Activated T-cell treated with anti-CD3 and anti-CD28 coated beads, Interleukin-2, amount 50 U/mL, for 72 hours (primary cell): Measurements from ENCODE around the gene MAP1LC3B. TPM values are rescaled to one million over a fixed set of nuclear protein-coding genes. Genes with fewer than 3 reads are reported as not detected.

Experiments used
- ATAC-seq, 2 donors: fragments of 150-1000 bp; cut with Tn5 transposase; replicated peaks in 1 of 2; 2 replicates each; pipeline ENCODE4 v1.10.0; 2021; ENCODE audit warnings: moderate library complexity in 2 of 2, mild to moderate bottlenecking in 1 of 2
- DNase-seq, 2 donors: peaks; one replicate each; pipeline ENCODE4 v3.0.0; 2021 to 2022; ENCODE audit warnings: mixed read lengths in 1 of 2
- H3K27ac Mint-ChIP-seq: one replicate; pipeline ENCODE4 v1.8.0; 2022; ENCODE audit warnings: mild to moderate bottlenecking, moderate library complexity, mixed read lengths
- H3K27me3 Mint-ChIP-seq: one replicate; pipeline ENCODE4 v1.8.0; 2022; ENCODE audit warnings: low read depth, mixed read lengths
- H3K36me3 Mint-ChIP-seq, 2 donors: one replicate each; pipeline ENCODE4 v1.8.0; 2022; ENCODE audit warnings: mixed read lengths in 2 of 2, mild to moderate bottlenecking in 1 of 2; ENCODE audit not compliant: insufficient read depth in 2 of 2
- H3K4me1 Mint-ChIP-seq: one replicate; pipeline ENCODE4 v1.8.0; 2022; ENCODE audit warnings: low read depth, mixed read lengths
- H3K4me3 Mint-ChIP-seq, 2 donors: one replicate each; pipeline ENCODE4 v1.8.0; 2022; ENCODE audit warnings: mild to moderate bottlenecking in 2 of 2, mixed read lengths in 2 of 2, moderate library complexity in 2 of 2
- H3K9me3 Mint-ChIP-seq, 2 donors: one replicate each; pipeline ENCODE4 v1.8.0; 2022; ENCODE audit warnings: mixed read lengths in 2 of 2
- total RNA-seq, 2 donors: library from RNA; stranded (reverse); gene quantifications; one replicate each; pipeline ENCODE4 v1.2.3, GENCODE V29; 2022

MAP1LC3B gene
- 100 to 1,000 TPM; 116 to 146 TPM for total RNA-seq

GRCh38 chr16:87391950-87392820 lies at the start of gene MAP1LC3B:
Gene MAP1LC3B (plus strand): TSS chr16:87392336. CDS start chr16:87392428, 92 bp downstream.
- peaks cover 11 to 18% of the 10 kb centered on the region in 2 donors for H3K36me3 Mint-ChIP-seq
- peak; percentile 97 to 100 for DNase-seq
- peaks cover 68% of the 10 kb centered on the region for H3K4me1 Mint-ChIP-seq

GRCh38 chr16:87342504-87342903 lies 49.6 kb upstream of the MAP1LC3B start:
- DNase-seq = no peak
- no peak overlapping the region for H3K27ac Mint-ChIP-seq
- ATAC-seq = no peak

More at GRCh38 chr16:87391950-87392820, at the start of gene MAP1LC3B:
- Mint-ChIP-seq H3K4me3 (peak within 1 kb of the TSS; percentile 93 to 98), H3K9me3 (peaks cover 0 to 1% of the 10 kb centered on the region in 2 donors), H3K27ac (peak within 1 kb of the TSS; percentile 98), H3K27me3 (no peaks in the 10 kb centered on the region)
- peak; percentile 72 to 76 for ATAC-seq

DNA sequence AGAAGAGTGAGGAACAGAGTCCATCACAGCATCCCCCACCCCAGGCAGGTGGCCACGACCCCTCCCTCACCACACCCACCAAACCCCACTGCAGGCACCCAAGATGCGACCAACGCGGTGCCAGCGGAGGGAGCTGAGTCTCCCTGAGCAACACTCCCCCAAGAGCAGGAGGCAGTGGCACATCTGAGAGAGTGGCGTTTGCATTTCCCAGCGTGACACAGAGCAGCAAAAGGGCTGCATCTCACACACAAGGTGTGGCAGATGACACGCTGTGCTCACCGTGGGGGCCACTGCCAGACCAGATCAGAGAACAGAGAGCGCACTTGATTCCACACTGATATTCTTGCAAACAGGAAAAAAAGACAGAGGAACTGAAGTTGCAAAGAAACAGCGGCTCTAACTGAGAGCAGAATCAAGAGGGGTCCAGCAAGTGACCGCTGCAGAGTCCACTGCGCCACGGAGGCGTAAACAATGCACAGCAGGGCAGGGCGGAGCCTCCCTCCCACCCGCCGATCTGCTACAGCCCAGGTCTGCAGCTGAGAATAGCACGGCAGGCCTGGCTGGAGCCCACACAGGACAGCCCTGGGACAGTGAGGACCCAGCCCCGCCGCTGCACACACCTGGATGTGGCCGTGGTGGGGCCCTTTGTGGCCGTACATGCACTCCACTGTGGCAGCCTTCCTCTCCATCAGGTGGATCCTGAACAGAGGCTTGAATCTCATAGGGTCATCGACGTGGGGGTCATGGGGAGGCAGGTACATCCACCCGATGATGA lies 49.0 kb upstream of the MAP1LC3B start:
- Mint-ChIP-seq H3K27ac (peak overlapping the region; percentile 49), H3K9me3 (no peaks in the 10 kb centered on the region), H3K36me3 (peaks cover 3 to 21% of the 10 kb centered on the region in 2 donors), H3K4me3 (no peak overlapping the region), H3K4me1 (peaks cover 17% of the 10 kb centered on the region), H3K27me3 (no peaks in the 10 kb centered on the region)
- ATAC-seq = no peak
- DNase-seq = no peak

More at GRCh38 chr16:87342504-87342903, 49.6 kb upstream of the MAP1LC3B start:
- Mint-ChIP-seq H3K4me3 (no peak overlapping the region), H3K4me1 (peaks cover 17% of the 10 kb centered on the region), H3K9me3 (no peaks in the 10 kb centered on the region), H3K27me3 (no peaks in the 10 kb centered on the region), H3K36me3 (peaks cover 3 to 21% of the 10 kb centered on the region in 2 donors)

DNA sequence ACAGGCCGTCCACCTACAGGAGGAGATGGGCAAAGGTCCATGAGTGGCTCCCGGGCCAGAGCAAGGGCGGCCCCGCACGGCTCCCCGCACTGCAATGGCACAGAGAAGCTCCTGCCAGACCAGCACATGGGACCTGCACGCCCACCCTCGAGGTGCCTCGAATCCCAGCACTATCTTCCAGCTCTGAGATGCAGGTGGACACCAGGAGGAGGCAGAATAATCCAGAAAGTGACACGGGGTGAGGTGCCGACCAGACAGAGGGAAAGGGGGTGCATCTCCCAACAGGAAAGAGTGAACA lies 48.4 kb upstream of the MAP1LC3B start:
- ATAC-seq (no peak), DNase-seq (no peak)
- H3K4me1 Mint-ChIP-seq = peaks cover 16% of the 10 kb centered on the region
- no peaks in the 10 kb centered on the region for H3K27me3 Mint-ChIP-seq
- H3K27ac Mint-ChIP-seq = peak overlapping the region; percentile 49
- no peaks in the 10 kb centered on the region for H3K9me3 Mint-ChIP-seq
- H3K4me3 Mint-ChIP-seq = peak overlapping the region in 1 of 2 donors; percentile 56
- peaks cover 3 to 21% of the 10 kb centered on the region in 2 donors for H3K36me3 Mint-ChIP-seq

- no peak overlapping the region for H3K27ac Mint-ChIP-seq
- H3K4me3 Mint-ChIP-seq = peak overlapping the region in 1 of 2 donors; percentile 65
- DNase-seq (no peak), ATAC-seq (no peak)
- H3K4me1 Mint-ChIP-seq = peaks cover 12% of the 10 kb centered on the region
- peaks cover 0 to 14% of the 10 kb centered on the region in 2 donors for H3K36me3 Mint-ChIP-seq
- H3K27me3 Mint-ChIP-seq = no peaks in the 10 kb centered on the region
- no peaks in the 10 kb centered on the region for H3K9me3 Mint-ChIP-seq
These were observed 47.8 kb upstream of the MAP1LC3B start for GRCh38 chr16:87344165-87344930.

GRCh38 chr16:87344931-87345631 lies 47.1 kb upstream of the MAP1LC3B start:
- H3K36me3 Mint-ChIP-seq = peaks cover 0 to 12% of the 10 kb centered on the region in 2 donors
- H3K9me3 Mint-ChIP-seq = no peaks in the 10 kb centered on the region
- H3K27ac Mint-ChIP-seq = peak overlapping the region; percentile 78
- peaks cover 12% of the 10 kb centered on the region for H3K4me1 Mint-ChIP-seq
- DNase-seq (peak; percentile 40 to 44), ATAC-seq (peak; percentile 68 to 82)
- H3K27me3 Mint-ChIP-seq = no peaks in the 10 kb centered on the region
- H3K4me3 Mint-ChIP-seq = peak overlapping the region; percentile 55 to 72

DNA sequence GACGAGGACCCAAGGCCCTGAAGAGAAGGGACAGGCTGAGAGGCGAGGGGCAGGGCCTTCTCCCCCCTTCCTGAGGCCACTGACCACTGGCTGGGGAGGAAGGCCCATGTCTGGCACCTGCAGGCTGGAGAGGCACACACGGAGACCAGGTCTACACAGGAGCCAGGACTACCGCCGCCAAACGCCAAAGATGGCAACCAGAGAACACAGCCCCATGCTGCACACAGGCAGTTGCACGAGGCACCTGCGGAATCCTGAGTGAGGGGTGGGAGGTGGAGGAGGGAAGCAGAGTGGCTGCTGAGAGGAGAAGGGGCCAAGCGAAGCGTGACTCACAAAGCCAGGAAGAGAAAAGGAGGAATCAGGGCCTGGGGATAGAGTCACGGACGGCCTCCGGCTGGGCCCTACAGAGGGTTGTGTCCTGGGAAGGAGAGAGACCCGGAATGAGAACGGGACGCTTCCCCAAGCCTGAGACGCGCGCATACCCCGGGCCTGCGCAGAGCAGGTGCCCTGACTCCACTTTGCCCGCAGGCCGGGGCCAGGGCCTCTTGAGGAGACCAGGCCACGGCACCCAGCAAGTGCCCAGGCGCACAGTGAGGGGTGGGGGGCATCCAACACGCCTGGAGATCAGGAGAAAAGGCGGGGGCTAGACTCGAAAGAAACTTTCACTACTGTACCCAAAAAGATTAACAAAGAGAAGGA lies 46.3 kb upstream of the MAP1LC3B start:
- H3K4me1 Mint-ChIP-seq = peaks cover 12% of the 10 kb centered on the region
- no peaks in the 10 kb centered on the region for H3K9me3 Mint-ChIP-seq
- DNase-seq (no peak), ATAC-seq (no peak)
- no peaks in the 10 kb centered on the region for H3K27me3 Mint-ChIP-seq
- H3K4me3 Mint-ChIP-seq = peak overlapping the region; percentile 55 to 72
- H3K27ac Mint-ChIP-seq = peak overlapping the region; percentile 78
- peaks cover 0 to 12% of the 10 kb centered on the region in 2 donors for H3K36me3 Mint-ChIP-seq

DNA sequence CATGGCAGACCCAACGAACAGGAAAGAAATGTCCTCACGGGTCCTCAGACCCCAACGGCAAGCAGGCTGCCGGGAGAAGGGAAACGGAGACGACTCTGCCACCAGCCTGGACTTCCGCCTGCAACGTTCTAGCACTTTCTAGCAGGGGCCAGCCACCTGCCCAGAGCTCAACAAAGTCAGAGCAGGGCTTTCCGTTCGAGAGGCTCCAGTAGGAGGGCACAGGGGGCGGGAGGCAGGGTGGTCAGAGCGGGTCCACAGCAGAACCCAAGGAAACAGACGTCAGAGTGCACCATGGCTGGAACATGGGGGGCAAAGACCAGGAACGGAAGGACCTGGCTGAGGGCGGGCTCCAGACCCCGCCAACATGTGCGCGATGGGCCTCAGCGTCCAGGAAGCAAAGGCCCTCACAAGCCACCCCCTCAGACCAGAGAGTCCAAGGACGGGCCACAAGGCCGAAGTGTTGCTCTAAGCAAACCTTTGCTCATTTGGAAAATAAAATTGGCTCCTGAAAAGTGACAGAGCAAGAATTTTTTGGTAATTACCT lies 45.5 kb upstream of the MAP1LC3B start:
- H3K9me3 Mint-ChIP-seq = no peaks in the 10 kb centered on the region
- H3K4me1 Mint-ChIP-seq = peaks cover 12% of the 10 kb centered on the region
- DNase-seq = no peak
- no peak for ATAC-seq
- H3K27me3 Mint-ChIP-seq = no peaks in the 10 kb centered on the region
- H3K36me3 Mint-ChIP-seq = peaks cover 0 to 12% of the 10 kb centered on the region in 2 donors
- H3K4me3 Mint-ChIP-seq = no peak overlapping the region
- H3K27ac Mint-ChIP-seq = no peak overlapping the region

GRCh38 chr16:87347932-87348615 lies 44.1 kb upstream of the MAP1LC3B start:
- H3K4me1 Mint-ChIP-seq = peaks cover 12% of the 10 kb centered on the region
- H3K9me3 Mint-ChIP-seq = no peaks in the 10 kb centered on the region
- no peak for DNase-seq
- no peak overlapping the region for H3K4me3 Mint-ChIP-seq
- H3K36me3 Mint-ChIP-seq = peaks cover 0 to 12% of the 10 kb centered on the region in 2 donors
- ATAC-seq = no peak
- no peaks in the 10 kb centered on the region for H3K27me3 Mint-ChIP-seq
- no peak overlapping the region for H3K27ac Mint-ChIP-seq

DNA sequence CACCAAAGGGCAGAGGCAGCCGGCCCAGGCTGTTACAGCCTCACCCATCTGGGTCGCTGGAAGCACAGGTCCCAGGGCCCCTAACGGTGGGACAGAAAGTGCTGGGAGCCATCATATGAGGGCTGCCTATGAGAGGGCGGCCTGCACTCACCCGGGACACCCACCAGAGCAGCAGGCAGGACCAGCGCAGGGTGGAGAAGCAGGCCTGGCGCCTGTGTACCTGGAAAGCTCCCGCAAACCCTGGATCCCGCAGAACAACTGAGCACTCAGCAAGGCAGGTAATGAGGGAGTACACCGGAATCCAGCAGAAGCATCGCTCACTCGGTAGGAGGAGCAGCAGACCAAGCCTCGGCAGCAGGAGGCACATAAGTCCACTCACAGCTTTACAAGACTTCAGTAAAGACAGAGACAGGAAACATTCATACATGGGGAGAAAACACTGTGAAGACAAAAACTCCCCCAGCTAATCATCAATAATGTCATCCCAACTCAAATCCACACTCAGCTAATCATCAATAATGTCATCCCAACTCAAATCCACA lies 43.4 kb upstream of the MAP1LC3B start:
- no peaks in the 10 kb centered on the region for H3K9me3 Mint-ChIP-seq
- ATAC-seq (no peak), DNase-seq (no peak)
- H3K4me3 Mint-ChIP-seq = no peak overlapping the region
- peaks cover 0 to 10% of the 10 kb centered on the region in 2 donors for H3K36me3 Mint-ChIP-seq
- H3K27me3 Mint-ChIP-seq = no peaks in the 10 kb centered on the region
- H3K27ac Mint-ChIP-seq = peak overlapping the region; percentile 66
- H3K4me1 Mint-ChIP-seq = peaks cover 12% of the 10 kb centered on the region

DNA sequence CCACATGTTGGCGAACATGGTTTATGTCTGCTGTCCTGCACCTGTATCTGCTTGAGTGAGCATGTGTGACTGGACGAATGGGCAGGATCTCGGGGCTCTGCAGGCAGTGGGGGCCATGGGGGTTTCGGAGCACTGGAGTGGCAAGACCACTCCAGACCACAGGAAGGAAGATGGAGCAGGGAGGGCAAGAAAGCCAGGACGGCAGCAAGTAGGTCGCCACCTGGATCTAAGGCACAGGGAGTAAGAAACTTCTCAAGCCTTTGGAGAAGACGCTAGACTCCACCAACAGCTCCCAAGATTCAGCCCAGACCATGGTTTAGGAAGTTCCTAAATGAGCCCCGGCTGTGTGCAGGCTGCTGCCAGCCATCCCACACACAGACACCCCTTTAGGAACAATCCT lies 42.1 kb upstream of the MAP1LC3B start:
- ATAC-seq (no peak), DNase-seq (no peak)
- H3K27ac Mint-ChIP-seq = no peak overlapping the region
- H3K4me1 Mint-ChIP-seq = peaks cover 8% of the 10 kb centered on the region
- H3K27me3 Mint-ChIP-seq = no peaks in the 10 kb centered on the region
- no peak overlapping the region for H3K4me3 Mint-ChIP-seq
- no peaks in the 10 kb centered on the region for H3K9me3 Mint-ChIP-seq
- peaks cover 0 to 4% of the 10 kb centered on the region in 2 donors for H3K36me3 Mint-ChIP-seq
